Activated naive CD8-positive, alpha-beta T cell (primary cell): ENCODE results near the gene TBC1D17.

Source experiments
- H3K27ac Mint-ChIP-seq: one replicate; pipeline ENCODE4 v1.8.0; 2021; ENCODE audit warnings: mixed read lengths
- H3K27me3 Mint-ChIP-seq: one replicate; pipeline ENCODE4 v1.8.0; 2021; ENCODE audit warnings: mixed read lengths
- H3K36me3 Mint-ChIP-seq: one replicate; pipeline ENCODE4 v1.8.0; 2021; ENCODE audit warnings: mixed read lengths
- H3K4me1 Mint-ChIP-seq: one replicate; pipeline ENCODE4 v1.8.0; 2021; ENCODE audit warnings: low read depth, mixed read lengths
- H3K4me3 Mint-ChIP-seq: one replicate; pipeline ENCODE4 v1.8.0; 2021; ENCODE audit warnings: mild to moderate bottlenecking, mixed read lengths
- H3K9me3 Mint-ChIP-seq: one replicate; pipeline ENCODE4 v1.8.0; 2021; ENCODE audit warnings: low read depth, mixed read lengths

TBC1D17 gene

GRCh38 chr19:49887665-49888509, 10.4 kb downstream of the TBC1D17 start:
- no peaks in the 10 kb centered on the region for H3K9me3 Mint-ChIP-seq
- H3K27ac Mint-ChIP-seq = no peak overlapping the region
- peaks cover 2% of the 10 kb centered on the region for H3K36me3 Mint-ChIP-seq
- H3K27me3 Mint-ChIP-seq = no peaks in the 10 kb centered on the region
- H3K4me1 Mint-ChIP-seq = peaks cover 11% of the 10 kb centered on the region
- no peak overlapping the region for H3K4me3 Mint-ChIP-seq

GRCh38 chr19:49888510-49888824, 11.0 kb downstream of the TBC1D17 start:
- Mint-ChIP-seq H3K27me3 (no peaks in the 10 kb centered on the region), H3K9me3 (no peaks in the 10 kb centered on the region), H3K4me1 (peaks cover 13% of the 10 kb centered on the region), H3K27ac (no peak overlapping the region), H3K36me3 (peaks cover 2% of the 10 kb centered on the region), H3K4me3 (no peak overlapping the region)

GRCh38 chr19:49889038-49889686, 11.7 kb downstream of the TBC1D17 start:
- H3K9me3 Mint-ChIP-seq = no peaks in the 10 kb centered on the region
- H3K36me3 Mint-ChIP-seq = peaks cover 2% of the 10 kb centered on the region
- peak overlapping the region; percentile 17 for H3K4me3 Mint-ChIP-seq
- H3K27ac Mint-ChIP-seq = no peak overlapping the region
- H3K4me1 Mint-ChIP-seq = peaks cover 13% of the 10 kb centered on the region
- no peaks in the 10 kb centered on the region for H3K27me3 Mint-ChIP-seq

- H3K4me3 Mint-ChIP-seq = peak overlapping the region; percentile 75
- H3K36me3 Mint-ChIP-seq = peaks cover 2% of the 10 kb centered on the region
- H3K9me3 Mint-ChIP-seq = no peaks in the 10 kb centered on the region
- peak overlapping the region; percentile 58 for H3K27ac Mint-ChIP-seq
- H3K4me1 Mint-ChIP-seq = peaks cover 13% of the 10 kb centered on the region
- no peaks in the 10 kb centered on the region for H3K27me3 Mint-ChIP-seq
Observed at GRCh38 chr19:49889687-49890348, 12.3 kb downstream of the TBC1D17 start.

GRCh38 chr19:49890349-49891311, 13.1 kb downstream of the TBC1D17 start:
- H3K27me3 Mint-ChIP-seq = no peaks in the 10 kb centered on the region
- peak overlapping the region; percentile 75 for H3K4me3 Mint-ChIP-seq
- H3K9me3 Mint-ChIP-seq = no peaks in the 10 kb centered on the region
- H3K27ac Mint-ChIP-seq = peak overlapping the region; percentile 58
- peaks cover 2% of the 10 kb centered on the region for H3K36me3 Mint-ChIP-seq
- H3K4me1 Mint-ChIP-seq = peaks cover 16% of the 10 kb centered on the region

GRCh38 chr19:49891393-49891792, 13.9 kb downstream of the TBC1D17 start:
- H3K27ac Mint-ChIP-seq = no peak overlapping the region
- H3K4me3 Mint-ChIP-seq = no peak overlapping the region

GRCh38 chr19:49892716-49893115, 15.2 kb downstream of the TBC1D17 start:
- H3K4me3 Mint-ChIP-seq = peak overlapping the region; percentile 59
- H3K27ac Mint-ChIP-seq = no peak overlapping the region
- no peaks in the 10 kb centered on the region for H3K9me3 Mint-ChIP-seq
- H3K27me3 Mint-ChIP-seq = no peaks in the 10 kb centered on the region
- H3K36me3 Mint-ChIP-seq = no peaks in the 10 kb centered on the region
- peaks cover 36% of the 10 kb centered on the region for H3K4me1 Mint-ChIP-seq

More at GRCh38 chr19:49891393-49891792, 13.9 kb downstream of the TBC1D17 start:
- no peaks in the 10 kb centered on the region for H3K9me3 Mint-ChIP-seq
- H3K36me3 Mint-ChIP-seq = peaks cover under 1% of the 10 kb centered on the region
- H3K4me1 Mint-ChIP-seq = peaks cover 23% of the 10 kb centered on the region
- H3K27me3 Mint-ChIP-seq = no peaks in the 10 kb centered on the region

GRCh38 chr19:49894011-49894664, 16.6 kb downstream of the TBC1D17 start:
- no peaks in the 10 kb centered on the region for H3K27me3 Mint-ChIP-seq
- H3K36me3 Mint-ChIP-seq = no peaks in the 10 kb centered on the region
- no peak overlapping the region for H3K4me3 Mint-ChIP-seq
- no peaks in the 10 kb centered on the region for H3K9me3 Mint-ChIP-seq
- peaks cover 40% of the 10 kb centered on the region for H3K4me1 Mint-ChIP-seq
- no peak overlapping the region for H3K27ac Mint-ChIP-seq

GRCh38 chr19:49894879-49895565, 17.5 kb downstream of the TBC1D17 start:
- H3K27ac Mint-ChIP-seq = peak overlapping the region; percentile 28
- H3K27me3 Mint-ChIP-seq = no peaks in the 10 kb centered on the region
- H3K4me1 Mint-ChIP-seq = peaks cover 37% of the 10 kb centered on the region
- H3K4me3 Mint-ChIP-seq = no peak overlapping the region
- H3K36me3 Mint-ChIP-seq = no peaks in the 10 kb centered on the region
- H3K9me3 Mint-ChIP-seq = no peaks in the 10 kb centered on the region

GRCh38 chr19:49895566-49896297, 18.2 kb downstream of the TBC1D17 start:
- H3K4me3 Mint-ChIP-seq = peak overlapping the region; percentile 89
- H3K9me3 Mint-ChIP-seq = no peaks in the 10 kb centered on the region
- peaks cover 37% of the 10 kb centered on the region for H3K4me1 Mint-ChIP-seq
- peak overlapping the region; percentile 68 for H3K27ac Mint-ChIP-seq
- no peaks in the 10 kb centered on the region for H3K36me3 Mint-ChIP-seq
- no peaks in the 10 kb centered on the region for H3K27me3 Mint-ChIP-seq

- peak within 1 kb of the TSS; percentile 98 for H3K27ac Mint-ChIP-seq
- no peaks in the 10 kb centered on the region for H3K9me3 Mint-ChIP-seq
- peaks cover 35% of the 10 kb centered on the region for H3K4me1 Mint-ChIP-seq
Observed at GRCh38 chr19:49896863-49897621, 19.5 kb downstream of the TBC1D17 start, which contains the start of gene IL4I1. TSS of gene IL4I1 (minus strand) at chr19:49896887. CDS start at chr19:49896160, 727 bp downstream.

GRCh38 chr19:49904136-49904535, 26.6 kb downstream of the TBC1D17 start:
- H3K4me3 Mint-ChIP-seq = no peak overlapping the region
- peaks cover 18% of the 10 kb centered on the region for H3K4me1 Mint-ChIP-seq

More at GRCh38 chr19:49896863-49897621, 19.5 kb downstream of the TBC1D17 start, which contains the start of gene IL4I1:
- Mint-ChIP-seq H3K4me3 (peak within 1 kb of the TSS; percentile 89), H3K36me3 (no peaks in the 10 kb centered on the region), H3K27me3 (no peaks in the 10 kb centered on the region)

More at GRCh38 chr19:49904136-49904535, 26.6 kb downstream of the TBC1D17 start:
- Mint-ChIP-seq H3K36me3 (peaks cover 4% of the 10 kb centered on the region), H3K27ac (no peak overlapping the region), H3K27me3 (no peaks in the 10 kb centered on the region), H3K9me3 (no peaks in the 10 kb centered on the region)
